ENCODE data around the gene IL21R. TPM values are rescaled to one million over a fixed set of nuclear protein-coding genes. Genes with fewer than 3 reads are reported as not detected.
"Not testable (repeated sequence)": the region's sequence is repeated elsewhere in the genome, so short reads cannot be mapped to it uniquely, and the experiment has no call there.

Gene IL21R
- total RNA-seq, 2 donors from 2014 or later = 0.40 to 1.0 TPM

- DNase-seq = no peak
- intact Hi-C loops (cut with DNase I, micrococcal nuclease) = no loop called here
- no peak for ATAC-seq
Measured at GRCh38 chr16:27434141-27435051, 32.4 kb downstream of the IL21R start.

- ATAC-seq; intact Hi-C loops (cut with DNase I, micrococcal nuclease); DNase-seq: not testable (repeated sequence)
Measured at GRCh38 chr16:27435146-27435545, 33.2 kb downstream of the IL21R start.

GRCh38 chr16:27436065-27436464 is 34.1 kb downstream of the IL21R start:
- ATAC-seq = no peak
- intact Hi-C loops (cut with DNase I, micrococcal nuclease) = no loop called here
- DNase-seq = no peak

GRCh38 chr16:27436921-27437650 is 35.1 kb downstream of the IL21R start:
- ATAC-seq (no peak), DNase-seq (no peak)
- intact Hi-C loops (cut with DNase I, micrococcal nuclease) = no loop called here

GRCh38 chr16:27437946-27438345 is 36.0 kb downstream of the IL21R start:
- ATAC-seq (no peak), DNase-seq (no peak)

GRCh38 chr16:27439271-27440018 is 37.5 kb downstream of the IL21R start:
- DNase-seq (no peak), ATAC-seq (no peak)
- intact Hi-C loops (cut with DNase I, micrococcal nuclease) = no loop called here

More at GRCh38 chr16:27437946-27438345, 36.0 kb downstream of the IL21R start:
- intact Hi-C loops (cut with DNase I, micrococcal nuclease) = no loop called here

- ATAC-seq (no peak), DNase-seq (no peak)
- intact Hi-C loops (cut with DNase I, micrococcal nuclease) = no loop called here
Measured at GRCh38 chr16:27441276-27441675, 39.3 kb downstream of the IL21R start.

GRCh38 chr16:27441998-27442397 is 40.0 kb downstream of the IL21R start:
- intact Hi-C loops (cut with DNase I, micrococcal nuclease) = no loop called here
- ATAC-seq = no peak
- DNase-seq = no peak

GRCh38 chr16:27444015-27444414 is 42.0 kb downstream of the IL21R start:
- DNase-seq = no peak
- ATAC-seq = no peak
- intact Hi-C loops (cut with DNase I, micrococcal nuclease) = no loop called here

GRCh38 chr16:27444470-27444869 is 42.5 kb downstream of the IL21R start:
- ATAC-seq = no peak
- intact Hi-C loops (cut with DNase I, micrococcal nuclease) = no loop called here
- no peak for DNase-seq

- intact Hi-C loops (cut with DNase I, micrococcal nuclease) = no loop called here
- ATAC-seq = no peak
- DNase-seq = no peak
Measured at GRCh38 chr16:27445502-27446175, 43.7 kb downstream of the IL21R start.

GRCh38 chr16:27446721-27447120 is 44.7 kb downstream of the IL21R start:
- DNase-seq = no peak
- peak; percentile 27 for ATAC-seq
- intact Hi-C loops (cut with DNase I, micrococcal nuclease) = no loop called here

- DNase-seq = no peak
- no peak for ATAC-seq
- intact Hi-C loops (cut with DNase I, micrococcal nuclease) = no loop called here
Measured at GRCh38 chr16:27447301-27447700, 45.3 kb downstream of the IL21R start.

- no peak for ATAC-seq
- intact Hi-C loops (cut with DNase I, micrococcal nuclease) = no loop called here
- no peak for DNase-seq
Measured at GRCh38 chr16:27448532-27449433, 46.8 kb downstream of the IL21R start.

GRCh38 chr16:27449434-27450195 is 47.6 kb downstream of the IL21R start:
- DNase-seq (peak in 1 of 2 donors; percentile 36), ATAC-seq (peak; percentile 30)
- intact Hi-C loops (cut with DNase I, micrococcal nuclease) = no loop called here

GRCh38 chr16:27450196-27450549 is 48.2 kb downstream of the IL21R start:
- no peak for DNase-seq
- ATAC-seq = no peak
- intact Hi-C loops (cut with DNase I, micrococcal nuclease) = no loop called here

Data from left colon (tissue), 2 donors.